H1 (cell line): ENCODE data around the gene RAB2B. TPM values are rescaled to one million over a fixed set of nuclear protein-coding genes. Genes with fewer than 3 reads are reported as not detected.

Experiments
- CBX8 ChIP-seq: fragments of 300-800, 300-1000 bp; sonication (generic); IDR thresholded peaks from 2 replicates; pipeline ENCODE4 v1.7.1; 2016; ENCODE audit warnings: low read depth, low read length, borderline replicate concordance
- HDAC6 ChIP-seq: IDR thresholded peaks from one replicate; pipeline ENCODE4 v1.7.1; 2012; ENCODE audit warnings: low read depth, mild to moderate bottlenecking, inconsistent platforms, low read length, moderate library complexity
- JUND ChIP-seq: IDR thresholded peaks from 2 replicates; pipeline ENCODE4 v1.6.1; 2011; ENCODE audit warnings: mild to moderate bottlenecking, improper control_type of control experiment, low read length
- KDM5A ChIP-seq: fragments of 200-600 bp; IDR thresholded peaks from 2 replicates; pipeline ENCODE4 v1.7.1; 2012; ENCODE audit warnings: mild to moderate bottlenecking, low read length, inconsistent platforms, mixed read lengths
- MAFK ChIP-seq: IDR thresholded peaks from 2 replicates; pipeline ENCODE4 v1.6.1; 2012; ENCODE audit warnings: low read depth, mild to moderate bottlenecking, improper control_type of control experiment, low read length
- RFX5 ChIP-seq: IDR thresholded peaks from 2 replicates; pipeline ENCODE4 v1.6.1; 2011; ENCODE audit warnings: low read depth, low read length, improper control_type of control experiment, borderline replicate concordance
- SIX5 ChIP-seq: IDR thresholded peaks from 2 replicates; pipeline ENCODE4 v1.6.1; 2011; ENCODE audit warnings: mild to moderate bottlenecking, low read depth, low read length
- SP1 ChIP-seq: IDR thresholded peaks from 2 replicates; pipeline ENCODE4 v1.6.1; 2011; ENCODE audit warnings: low read depth, low read length
- TEAD4 ChIP-seq: IDR thresholded peaks from 2 replicates; pipeline ENCODE4 v1.6.1; 2012; ENCODE audit warnings: low read depth, low read length, inconsistent platforms, mixed read lengths
- polyA plus RNA-seq, 7 experiments: library from polyadenylated mRNA; depleted of rRNA in 3 of 7; stranded (reverse) in 5 of 7; unstranded in 2 of 7; fragments of >200 nt in 5 of 7; fragments of 200-250 nt in 2 of 7; gene quantifications; 1 replicate in 5 of 7; 2 replicates in 1 of 7; 4 replicates in 1 of 7; pipeline versions ENCODE4 v1.2.1 to v1.2.3, GENCODE V29; 2011 to 2013; ENCODE audit warnings: missing spikeins in 2 of 7, mixed read lengths in 2 of 7
- total RNA-seq: library from RNA; stranded (reverse); fragmentation: NEBNext Ultra II Directional; extraction: Animal tissue kit (Norgen Biotek cat#: 25700); gene quantifications from 2 replicates; pipeline ENCODE4 v1.2.1, GENCODE V29; 2021
- TF ChIP-seq, protein P1 (sequence below): fragments of 300-600 bp; sonication (generic); IDR thresholded peaks from 2 replicates; pipeline ENCODE4 v1.7.1; 2012; ENCODE audit warnings: low read length, moderate library complexity, mild to moderate bottlenecking, inconsistent platforms; ENCODE audit not compliant: insufficient replicate concordance

Gene RAB2B
- total and polyA plus RNA-seq, 2 of the 8 experiments (the other 6 are each of a cell fraction or from before 2014, with no cell fraction given) = 23.4 to 26.1 TPM

DNA sequence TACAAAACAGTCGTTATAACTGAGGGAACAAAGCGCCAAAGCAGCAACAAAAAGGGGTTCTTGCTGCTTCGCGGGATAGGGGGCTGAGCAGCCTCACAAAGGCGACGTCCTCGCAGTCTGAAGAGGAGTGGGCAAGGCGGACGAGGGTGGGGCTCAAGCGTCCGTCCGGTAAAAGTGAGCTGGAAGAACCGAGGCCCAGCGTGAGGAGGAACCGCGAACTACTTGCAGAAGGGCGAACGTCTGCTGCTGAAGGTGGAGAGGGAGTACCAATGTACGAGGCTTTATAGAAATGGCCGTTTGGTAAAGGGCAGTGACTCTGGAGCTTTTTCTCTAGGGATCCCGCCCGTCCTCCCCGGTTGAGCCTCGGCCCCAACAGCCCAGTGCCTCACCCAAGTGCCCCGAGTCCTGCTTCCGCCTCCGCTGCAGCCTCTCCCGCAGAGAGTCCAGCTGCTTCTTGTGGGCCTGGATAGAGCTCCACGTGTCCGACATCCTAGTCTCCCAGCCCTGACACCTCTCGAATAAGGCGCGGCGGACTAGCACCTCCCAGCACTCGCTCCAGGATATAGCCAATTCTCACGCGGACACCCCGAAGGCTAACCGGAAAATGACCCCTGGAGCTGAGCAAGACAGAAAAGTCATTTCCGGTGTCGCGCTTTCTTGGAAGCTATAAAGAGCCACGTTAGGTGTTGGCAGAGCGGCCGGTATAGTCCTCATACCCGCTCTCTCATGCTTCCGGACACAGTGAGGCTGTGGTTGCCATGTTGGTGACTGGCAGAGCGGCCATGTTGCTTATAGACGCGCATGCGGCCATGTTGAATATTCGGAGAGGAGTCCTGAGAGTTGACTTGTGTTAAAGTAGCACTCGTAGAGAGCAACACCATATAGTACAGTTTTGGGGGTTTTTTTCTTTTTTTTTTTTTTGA is 34.2 kb upstream of the RAB2B start, which contains the start of gene METTL3 (continued):
- no peak for TF ChIP-seq CBX8
- no peak for TF ChIP-seq JUND
- peak; percentile 28; the same call in 1 of the 2 replicates for TF ChIP-seq MAFK
- TF ChIP-seq KDM5A = 0 out of 2 replicates have a peak, but pooled peaks have one; percentile 23
- no peak for TF ChIP-seq RFX5
- TF ChIP-seq TEAD4 = no peak
- TF ChIP-seq, protein P1, sequence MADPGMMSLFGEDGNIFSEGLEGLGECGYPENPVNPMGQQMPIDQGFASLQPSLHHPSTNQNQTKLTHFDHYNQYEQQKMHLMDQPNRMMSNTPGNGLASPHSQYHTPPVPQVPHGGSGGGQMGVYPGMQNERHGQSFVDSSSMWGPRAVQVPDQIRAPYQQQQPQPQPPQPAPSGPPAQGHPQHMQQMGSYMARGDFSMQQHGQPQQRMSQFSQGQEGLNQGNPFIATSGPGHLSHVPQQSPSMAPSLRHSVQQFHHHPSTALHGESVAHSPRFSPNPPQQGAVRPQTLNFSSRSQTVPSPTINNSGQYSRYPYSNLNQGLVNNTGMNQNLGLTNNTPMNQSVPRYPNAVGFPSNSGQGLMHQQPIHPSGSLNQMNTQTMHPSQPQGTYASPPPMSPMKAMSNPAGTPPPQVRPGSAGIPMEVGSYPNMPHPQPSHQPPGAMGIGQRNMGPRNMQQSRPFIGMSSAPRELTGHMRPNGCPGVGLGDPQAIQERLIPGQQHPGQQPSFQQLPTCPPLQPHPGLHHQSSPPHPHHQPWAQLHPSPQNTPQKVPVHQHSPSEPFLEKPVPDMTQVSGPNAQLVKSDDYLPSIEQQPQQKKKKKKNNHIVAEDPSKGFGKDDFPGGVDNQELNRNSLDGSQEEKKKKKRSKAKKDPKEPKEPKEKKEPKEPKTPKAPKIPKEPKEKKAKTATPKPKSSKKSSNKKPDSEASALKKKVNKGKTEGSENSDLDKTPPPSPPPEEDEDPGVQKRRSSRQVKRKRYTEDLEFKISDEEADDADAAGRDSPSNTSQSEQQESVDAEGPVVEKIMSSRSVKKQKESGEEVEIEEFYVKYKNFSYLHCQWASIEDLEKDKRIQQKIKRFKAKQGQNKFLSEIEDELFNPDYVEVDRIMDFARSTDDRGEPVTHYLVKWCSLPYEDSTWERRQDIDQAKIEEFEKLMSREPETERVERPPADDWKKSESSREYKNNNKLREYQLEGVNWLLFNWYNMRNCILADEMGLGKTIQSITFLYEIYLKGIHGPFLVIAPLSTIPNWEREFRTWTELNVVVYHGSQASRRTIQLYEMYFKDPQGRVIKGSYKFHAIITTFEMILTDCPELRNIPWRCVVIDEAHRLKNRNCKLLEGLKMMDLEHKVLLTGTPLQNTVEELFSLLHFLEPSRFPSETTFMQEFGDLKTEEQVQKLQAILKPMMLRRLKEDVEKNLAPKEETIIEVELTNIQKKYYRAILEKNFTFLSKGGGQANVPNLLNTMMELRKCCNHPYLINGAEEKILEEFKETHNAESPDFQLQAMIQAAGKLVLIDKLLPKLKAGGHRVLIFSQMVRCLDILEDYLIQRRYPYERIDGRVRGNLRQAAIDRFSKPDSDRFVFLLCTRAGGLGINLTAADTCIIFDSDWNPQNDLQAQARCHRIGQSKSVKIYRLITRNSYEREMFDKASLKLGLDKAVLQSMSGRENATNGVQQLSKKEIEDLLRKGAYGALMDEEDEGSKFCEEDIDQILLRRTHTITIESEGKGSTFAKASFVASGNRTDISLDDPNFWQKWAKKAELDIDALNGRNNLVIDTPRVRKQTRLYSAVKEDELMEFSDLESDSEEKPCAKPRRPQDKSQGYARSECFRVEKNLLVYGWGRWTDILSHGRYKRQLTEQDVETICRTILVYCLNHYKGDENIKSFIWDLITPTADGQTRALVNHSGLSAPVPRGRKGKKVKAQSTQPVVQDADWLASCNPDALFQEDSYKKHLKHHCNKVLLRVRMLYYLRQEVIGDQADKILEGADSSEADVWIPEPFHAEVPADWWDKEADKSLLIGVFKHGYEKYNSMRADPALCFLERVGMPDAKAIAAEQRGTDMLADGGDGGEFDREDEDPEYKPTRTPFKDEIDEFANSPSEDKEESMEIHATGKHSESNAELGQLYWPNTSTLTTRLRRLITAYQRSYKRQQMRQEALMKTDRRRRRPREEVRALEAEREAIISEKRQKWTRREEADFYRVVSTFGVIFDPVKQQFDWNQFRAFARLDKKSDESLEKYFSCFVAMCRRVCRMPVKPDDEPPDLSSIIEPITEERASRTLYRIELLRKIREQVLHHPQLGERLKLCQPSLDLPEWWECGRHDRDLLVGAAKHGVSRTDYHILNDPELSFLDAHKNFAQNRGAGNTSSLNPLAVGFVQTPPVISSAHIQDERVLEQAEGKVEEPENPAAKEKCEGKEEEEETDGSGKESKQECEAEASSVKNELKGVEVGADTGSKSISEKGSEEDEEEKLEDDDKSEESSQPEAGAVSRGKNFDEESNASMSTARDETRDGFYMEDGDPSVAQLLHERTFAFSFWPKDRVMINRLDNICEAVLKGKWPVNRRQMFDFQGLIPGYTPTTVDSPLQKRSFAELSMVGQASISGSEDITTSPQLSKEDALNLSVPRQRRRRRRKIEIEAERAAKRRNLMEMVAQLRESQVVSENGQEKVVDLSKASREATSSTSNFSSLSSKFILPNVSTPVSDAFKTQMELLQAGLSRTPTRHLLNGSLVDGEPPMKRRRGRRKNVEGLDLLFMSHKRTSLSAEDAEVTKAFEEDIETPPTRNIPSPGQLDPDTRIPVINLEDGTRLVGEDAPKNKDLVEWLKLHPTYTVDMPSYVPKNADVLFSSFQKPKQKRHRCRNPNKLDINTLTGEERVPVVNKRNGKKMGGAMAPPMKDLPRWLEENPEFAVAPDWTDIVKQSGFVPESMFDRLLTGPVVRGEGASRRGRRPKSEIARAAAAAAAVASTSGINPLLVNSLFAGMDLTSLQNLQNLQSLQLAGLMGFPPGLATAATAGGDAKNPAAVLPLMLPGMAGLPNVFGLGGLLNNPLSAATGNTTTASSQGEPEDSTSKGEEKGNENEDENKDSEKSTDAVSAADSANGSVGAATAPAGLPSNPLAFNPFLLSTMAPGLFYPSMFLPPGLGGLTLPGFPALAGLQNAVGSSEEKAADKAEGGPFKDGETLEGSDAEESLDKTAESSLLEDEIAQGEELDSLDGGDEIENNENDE = no peak
- no peak for TF ChIP-seq SP1
- no peak for TF ChIP-seq HDAC6
- peak; percentile 83 for TF ChIP-seq SIX5
